Subcutaneous abdominal adipose tissue (tissue), 5 donors: ENCODE results near the gene KCNQ1.

Source experiments
- H3K27ac ChIP-seq: one replicate; pipeline ENCODE4 v1.7.0; 2013; ENCODE audit warnings: low read depth, mild to moderate bottlenecking, inconsistent platforms, low read length, moderate library complexity
- H3K27me3 ChIP-seq, 5 donors: one replicate each; pipeline ENCODE4 v1.7.0; 2013; ENCODE audit warnings: low read length in 5 of 5, inconsistent platforms in 1 of 5; ENCODE audit not compliant: control insufficient read depth in 5 of 5, insufficient read depth in 4 of 5
- H3K36me3 ChIP-seq, 5 donors: one replicate each; pipeline ENCODE4 v1.7.0; 2013; ENCODE audit warnings: low read length in 5 of 5; ENCODE audit not compliant: control insufficient read depth in 5 of 5, insufficient read depth in 5 of 5
- H3K4me1 ChIP-seq, 5 donors: one replicate each; pipeline ENCODE4 v1.7.0; 2013; ENCODE audit warnings: low read length in 5 of 5, mild to moderate bottlenecking in 3 of 5, moderate library complexity in 1 of 5; ENCODE audit not compliant: control insufficient read depth in 5 of 5, insufficient read depth in 5 of 5
- H3K4me3 ChIP-seq, 5 donors: one replicate each; pipeline ENCODE4 v1.7.0; 2013; ENCODE audit warnings: low read length in 5 of 5, low read depth in 1 of 5
- H3K9ac ChIP-seq, 5 donors: one replicate each; pipeline ENCODE4 v1.7.0; 2013; ENCODE audit warnings: low read length in 5 of 5, mild to moderate bottlenecking in 4 of 5, moderate library complexity in 3 of 5
- H3K9me3 ChIP-seq, 5 donors: one replicate each; pipeline ENCODE4 v1.7.0; 2013; ENCODE audit warnings: low read length in 5 of 5; ENCODE audit not compliant: control insufficient read depth in 5 of 5
- donor health status: healthy.
- donor health status: healthy.
- donor health status: healthy.
- donor health status: healthy.
- donor health status: healthy.

The KCNQ1 gene

DNA sequence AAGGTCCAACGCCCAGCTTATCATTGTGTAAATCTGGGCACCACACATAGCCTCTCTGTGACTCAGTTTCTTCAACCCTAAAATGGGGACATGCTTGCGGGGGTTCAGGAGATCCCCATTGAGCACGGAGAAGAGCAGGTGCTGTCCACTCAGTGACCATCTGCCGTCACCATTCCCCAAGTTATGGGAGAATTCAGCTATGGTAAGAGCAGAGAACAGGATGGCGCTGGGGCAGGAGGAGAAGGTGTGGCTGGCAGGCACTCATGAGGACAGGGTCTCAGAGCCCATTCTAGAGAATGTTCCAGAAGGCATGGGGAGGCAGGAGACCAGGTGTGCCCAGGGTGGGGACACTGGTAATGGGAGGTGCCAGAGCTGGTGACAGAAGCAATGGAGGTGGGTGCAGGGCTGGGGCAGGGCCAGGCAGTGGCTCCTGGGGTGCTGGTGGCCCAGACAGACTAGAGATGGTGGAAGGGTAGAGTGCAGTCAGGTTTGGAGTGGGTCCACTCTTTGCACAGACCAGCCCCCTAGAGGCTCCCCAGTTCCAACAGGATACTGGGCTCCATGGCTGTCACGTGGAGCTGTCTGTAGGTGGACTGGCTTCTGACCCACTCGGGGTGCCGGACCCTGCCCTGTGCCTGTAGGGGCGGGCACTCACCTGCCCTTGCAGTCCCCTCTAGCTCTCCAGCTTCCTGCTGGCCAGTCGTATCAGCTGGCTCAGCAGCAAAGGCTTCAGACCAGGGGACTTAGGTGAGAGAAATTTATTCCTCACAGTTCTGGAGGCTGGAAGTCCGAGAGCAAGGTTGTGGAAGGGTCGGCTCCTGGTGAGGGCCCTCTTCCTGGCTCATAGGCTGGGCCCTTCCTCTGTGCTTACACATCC lies 356.1 kb downstream of the KCNQ1 start:
- Histone ChIP-seq H3K27ac (no peak overlapping the region), H3K4me1 (peaks cover 4 to 35% (median 19%) of the 10 kb centered on the region in 5 donors), H3K9me3 (no peaks in the 10 kb centered on the region), H3K4me3 (no peak overlapping the region), H3K27me3 (no peaks in the 10 kb centered on the region), H3K9ac (no peak overlapping the region), H3K36me3 (no peaks in the 10 kb centered on the region)

DNA sequence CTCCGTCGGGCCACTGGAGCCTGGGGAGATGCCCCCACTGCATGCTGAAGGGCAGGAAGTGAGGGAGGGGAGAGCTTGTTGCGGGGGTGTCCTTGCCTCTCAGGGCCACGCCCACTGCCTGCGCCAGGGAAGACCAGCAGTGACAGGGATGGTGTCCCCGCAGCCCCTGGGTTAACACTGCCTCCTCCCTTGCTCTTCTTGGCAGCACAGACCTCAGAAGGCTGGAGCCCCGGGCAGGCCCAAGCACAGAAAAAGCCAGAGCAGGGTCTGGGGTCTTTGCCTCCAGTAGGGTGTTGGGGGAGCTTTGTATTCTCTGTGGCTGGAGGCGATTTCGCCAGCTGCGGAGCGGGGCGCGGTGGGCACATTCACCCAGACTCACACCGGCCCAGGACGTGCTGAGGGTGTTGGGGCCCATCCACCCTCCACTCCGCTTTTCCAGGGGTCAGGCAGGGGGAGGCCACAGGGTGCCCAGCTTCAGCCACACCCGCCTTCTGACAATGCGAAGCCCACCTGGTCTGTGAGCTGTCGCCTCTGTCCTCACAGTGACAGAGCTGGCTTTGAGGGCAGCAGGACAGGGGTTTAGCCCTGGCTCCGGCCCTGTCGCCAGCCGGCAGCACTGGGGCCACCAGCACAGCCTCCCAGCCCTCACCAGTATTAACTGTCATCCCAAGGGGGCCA lies 357.0 kb downstream of the KCNQ1 start:
- Histone ChIP-seq H3K4me1 (peaks cover 4 to 44% (median 29%) of the 10 kb centered on the region in 5 donors), H3K9me3 (no peaks in the 10 kb centered on the region), H3K36me3 (no peaks in the 10 kb centered on the region), H3K4me3 (no peak overlapping the region), H3K27ac (no peak overlapping the region), H3K27me3 (no peaks in the 10 kb centered on the region), H3K9ac (no peak overlapping the region)

GRCh38 chr11:2802389-2803185 lies 357.8 kb downstream of the KCNQ1 start:
- Histone ChIP-seq H3K4me3 (no peak overlapping the region), H3K4me1 (peaks cover 4 to 50% (median 35%) of the 10 kb centered on the region in 5 donors), H3K27ac (no peak overlapping the region), H3K9ac (no peak overlapping the region), H3K9me3 (no peaks in the 10 kb centered on the region), H3K27me3 (no peaks in the 10 kb centered on the region), H3K36me3 (no peaks in the 10 kb centered on the region)

- no peaks in the 10 kb centered on the region for H3K9me3 ChIP-seq
- no peak overlapping the region for H3K27ac ChIP-seq
- H3K27me3 ChIP-seq = no peaks in the 10 kb centered on the region
- H3K9ac ChIP-seq = no peak overlapping the region
- H3K4me3 ChIP-seq = no peak overlapping the region
- H3K4me1 ChIP-seq = peaks cover 4 to 56% (median 40%) of the 10 kb centered on the region in 5 donors
- H3K36me3 ChIP-seq = no peaks in the 10 kb centered on the region
These were observed 358.6 kb downstream of the KCNQ1 start for GRCh38 chr11:2803186-2804091.

DNA sequence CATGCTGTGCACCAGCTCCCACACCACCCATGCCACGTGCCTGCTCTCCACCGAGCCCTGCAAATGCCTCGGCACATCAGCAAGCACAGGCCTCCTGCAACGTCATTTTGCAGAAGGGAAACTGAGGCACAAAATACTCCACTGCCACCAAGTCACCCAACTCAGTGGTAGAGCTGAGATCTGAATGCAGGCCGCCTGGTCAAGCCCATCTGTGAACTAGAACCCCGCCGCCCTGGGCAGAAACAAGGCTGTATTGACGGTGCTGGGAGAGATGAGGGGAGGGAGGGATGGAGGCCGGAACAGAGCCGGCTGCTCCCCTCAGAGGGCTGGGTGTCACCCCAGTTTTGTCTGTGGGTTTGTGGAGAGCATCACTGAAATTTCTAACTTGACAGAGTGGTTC lies 359.4 kb downstream of the KCNQ1 start:
- Histone ChIP-seq H3K27ac (no peak overlapping the region), H3K9me3 (no peaks in the 10 kb centered on the region), H3K27me3 (no peaks in the 10 kb centered on the region), H3K4me3 (no peak overlapping the region), H3K4me1 (peaks cover 4 to 56% (median 40%) of the 10 kb centered on the region in 5 donors), H3K36me3 (no peaks in the 10 kb centered on the region), H3K9ac (no peak overlapping the region)

DNA sequence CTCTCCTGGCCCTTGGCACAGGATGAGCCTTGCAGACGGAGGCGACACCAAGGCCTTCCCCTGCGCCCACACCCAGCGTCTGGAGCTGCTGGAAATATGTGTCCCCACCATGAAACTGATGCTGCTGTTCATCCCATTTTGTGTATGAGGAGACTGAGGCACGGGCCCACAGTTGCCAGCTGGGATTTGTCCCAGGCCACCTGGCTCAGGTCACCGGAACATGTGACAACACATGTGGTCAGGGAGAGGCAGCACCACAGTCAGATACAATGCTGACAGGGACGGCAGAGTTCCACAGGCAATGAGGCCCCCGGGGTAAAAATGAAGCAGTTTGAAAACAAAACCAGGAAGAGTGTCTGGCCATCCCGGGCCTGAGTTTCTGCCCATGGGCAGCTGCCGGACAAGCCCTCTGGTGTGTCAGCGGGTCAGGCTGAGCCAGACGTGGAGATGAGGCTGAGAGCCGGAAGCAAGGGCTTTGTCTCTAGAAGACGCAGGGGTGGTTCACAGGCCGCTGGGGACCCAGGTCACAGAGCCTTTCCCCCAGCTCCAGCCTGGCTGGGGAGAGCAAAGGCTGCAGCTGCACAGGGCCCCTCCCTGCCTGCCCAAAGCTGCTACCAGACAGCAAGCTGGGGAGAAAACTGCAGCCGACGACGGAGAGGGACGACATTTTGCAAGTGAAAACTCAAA lies 360.0 kb downstream of the KCNQ1 start:
- H3K9ac ChIP-seq = no peak overlapping the region
- no peaks in the 10 kb centered on the region for H3K36me3 ChIP-seq
- no peak overlapping the region for H3K27ac ChIP-seq
- H3K27me3 ChIP-seq = no peaks in the 10 kb centered on the region
- no peaks in the 10 kb centered on the region for H3K9me3 ChIP-seq
- H3K4me3 ChIP-seq = no peak overlapping the region
- H3K4me1 ChIP-seq = peaks cover 4 to 54% (median 40%) of the 10 kb centered on the region in 5 donors

- H3K9me3 ChIP-seq = no peaks in the 10 kb centered on the region
- no peaks in the 10 kb centered on the region for H3K27me3 ChIP-seq
- no peak overlapping the region for H3K4me3 ChIP-seq
- H3K27ac ChIP-seq = no peak overlapping the region
- peaks cover 2 to 53% (median 40%) of the 10 kb centered on the region in 5 donors for H3K4me1 ChIP-seq
- no peak overlapping the region for H3K9ac ChIP-seq
- H3K36me3 ChIP-seq = no peaks in the 10 kb centered on the region
These were observed 360.7 kb downstream of the KCNQ1 start for GRCh38 chr11:2805388-2806056.

DNA sequence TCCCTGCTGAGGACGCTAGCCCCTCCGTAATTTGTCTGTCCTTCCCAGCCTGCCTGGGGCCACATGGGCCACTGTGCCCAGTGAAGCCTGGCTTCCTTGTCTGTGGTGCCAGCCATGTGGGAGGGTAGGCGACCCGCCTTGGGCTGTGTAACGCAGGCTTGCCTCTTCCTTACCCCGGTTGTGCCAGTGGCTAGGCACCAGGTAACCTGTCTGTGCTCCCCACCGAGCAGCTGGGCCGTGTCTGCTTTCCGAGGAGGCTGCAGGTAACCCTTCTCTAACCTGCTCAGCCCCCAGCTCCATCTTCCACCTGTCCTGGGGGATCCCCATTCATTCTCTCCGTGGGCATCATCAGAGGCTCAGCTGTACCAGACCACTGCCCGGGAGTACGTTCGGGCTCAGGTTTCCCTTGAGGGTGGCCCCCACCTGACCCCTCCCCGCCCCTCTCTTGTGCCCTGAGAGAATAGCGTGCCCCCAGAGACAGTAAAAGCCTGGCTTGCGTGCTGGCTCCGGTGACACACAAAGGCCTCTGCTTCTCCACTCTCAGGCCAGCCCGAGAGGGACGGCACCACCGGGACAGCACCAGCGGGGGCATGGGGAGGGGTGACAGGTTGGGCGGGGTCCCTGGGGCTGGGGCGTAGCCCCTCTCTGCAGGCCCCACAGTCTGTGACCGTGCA lies 361.7 kb downstream of the KCNQ1 start:
- Histone ChIP-seq H3K9me3 (no peaks in the 10 kb centered on the region), H3K27ac (no peak overlapping the region), H3K9ac (no peak overlapping the region), H3K4me3 (no peak overlapping the region), H3K27me3 (no peaks in the 10 kb centered on the region), H3K36me3 (no peaks in the 10 kb centered on the region), H3K4me1 (peaks cover 2 to 59% (median 44%) of the 10 kb centered on the region in 5 donors)
